Fibroblast of mammary gland (primary cell): ENCODE measurements around the gene MRPL37.

ENCODE experiments used
- DNase-seq: peaks from one replicate; pipeline ENCODE4 v3.0.0-alpha.2; 2010; ENCODE audit warnings: low read depth
- H3K4me3 ChIP-seq: 2 replicates; pipeline ENCODE4 v1.5.1; 2011; ENCODE audit warnings: low read depth, mild to moderate bottlenecking, low read length, moderate library complexity; ENCODE audit not compliant: control insufficient read depth
- TF ChIP-seq, protein P1 (sequence below): conservative IDR thresholded peaks from 2 replicates; pipeline ENCODE4 v1.5.1; 2011; ENCODE audit warnings: low read depth, low read length, inconsistent platforms; ENCODE audit not compliant: control insufficient read depth, insufficient read depth

MRPL37 gene

DNA sequence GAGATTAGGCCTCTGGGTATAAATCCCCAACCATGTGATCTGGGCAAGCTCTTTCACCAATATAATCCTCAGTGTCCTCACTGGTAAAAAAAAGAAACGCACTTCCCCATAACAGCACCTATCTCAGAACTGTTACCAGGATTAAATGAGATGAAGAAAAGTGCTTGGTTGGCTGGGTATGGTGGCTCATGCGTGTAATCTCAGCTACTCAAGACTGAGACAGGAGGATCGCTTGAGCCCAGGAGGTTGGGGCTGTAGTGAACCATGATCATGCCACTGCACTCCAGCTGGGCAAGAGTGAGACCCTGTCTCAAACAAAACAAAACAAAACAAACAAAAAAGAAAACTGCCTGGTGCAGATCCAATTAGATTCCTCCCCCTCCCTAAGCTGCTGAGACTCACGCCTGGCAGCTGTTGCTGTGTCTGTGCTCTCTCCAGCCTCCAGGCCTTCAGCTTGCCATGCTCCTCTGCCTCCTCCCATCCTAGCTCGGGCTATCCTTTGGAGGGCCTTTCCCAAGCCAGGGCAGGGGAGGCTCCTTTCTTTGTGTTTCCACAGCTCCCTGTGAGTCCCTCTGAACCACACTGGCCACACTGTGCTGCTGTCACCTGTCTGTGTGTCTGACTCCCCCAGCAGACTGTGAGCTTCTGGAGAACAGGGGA is 19.1 kb upstream of the MRPL37 start:
- H3K4me3 ChIP-seq, result no peak overlapping the region
- TF ChIP-seq, protein P1, sequence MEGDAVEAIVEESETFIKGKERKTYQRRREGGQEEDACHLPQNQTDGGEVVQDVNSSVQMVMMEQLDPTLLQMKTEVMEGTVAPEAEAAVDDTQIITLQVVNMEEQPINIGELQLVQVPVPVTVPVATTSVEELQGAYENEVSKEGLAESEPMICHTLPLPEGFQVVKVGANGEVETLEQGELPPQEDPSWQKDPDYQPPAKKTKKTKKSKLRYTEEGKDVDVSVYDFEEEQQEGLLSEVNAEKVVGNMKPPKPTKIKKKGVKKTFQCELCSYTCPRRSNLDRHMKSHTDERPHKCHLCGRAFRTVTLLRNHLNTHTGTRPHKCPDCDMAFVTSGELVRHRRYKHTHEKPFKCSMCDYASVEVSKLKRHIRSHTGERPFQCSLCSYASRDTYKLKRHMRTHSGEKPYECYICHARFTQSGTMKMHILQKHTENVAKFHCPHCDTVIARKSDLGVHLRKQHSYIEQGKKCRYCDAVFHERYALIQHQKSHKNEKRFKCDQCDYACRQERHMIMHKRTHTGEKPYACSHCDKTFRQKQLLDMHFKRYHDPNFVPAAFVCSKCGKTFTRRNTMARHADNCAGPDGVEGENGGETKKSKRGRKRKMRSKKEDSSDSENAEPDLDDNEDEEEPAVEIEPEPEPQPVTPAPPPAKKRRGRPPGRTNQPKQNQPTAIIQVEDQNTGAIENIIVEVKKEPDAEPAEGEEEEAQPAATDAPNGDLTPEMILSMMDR, result no peak
- DNase-seq, result no peak

DNA sequence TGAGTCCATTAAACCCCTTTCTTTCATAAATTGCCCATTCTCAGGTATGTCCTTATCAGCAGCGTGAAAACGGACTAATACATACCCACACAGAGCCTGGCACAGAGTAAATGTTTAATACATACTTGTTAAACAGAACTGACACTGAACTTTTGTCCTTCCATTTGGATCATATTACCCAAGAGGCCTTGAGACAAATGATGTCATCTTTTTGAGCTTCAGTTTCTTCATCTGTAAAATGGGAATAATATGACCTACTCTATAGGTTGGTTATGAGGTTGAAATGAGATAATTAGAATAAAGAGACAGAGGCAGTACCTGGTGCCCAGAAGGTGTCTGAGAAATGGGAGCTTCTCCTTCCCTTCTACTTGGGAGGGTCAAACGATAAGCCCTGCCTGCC is 13.9 kb upstream of the MRPL37 start:
- DNase-seq, result no peak
- H3K4me3 ChIP-seq, result no peak overlapping the region
- TF ChIP-seq, protein P1, result no peak

DNA sequence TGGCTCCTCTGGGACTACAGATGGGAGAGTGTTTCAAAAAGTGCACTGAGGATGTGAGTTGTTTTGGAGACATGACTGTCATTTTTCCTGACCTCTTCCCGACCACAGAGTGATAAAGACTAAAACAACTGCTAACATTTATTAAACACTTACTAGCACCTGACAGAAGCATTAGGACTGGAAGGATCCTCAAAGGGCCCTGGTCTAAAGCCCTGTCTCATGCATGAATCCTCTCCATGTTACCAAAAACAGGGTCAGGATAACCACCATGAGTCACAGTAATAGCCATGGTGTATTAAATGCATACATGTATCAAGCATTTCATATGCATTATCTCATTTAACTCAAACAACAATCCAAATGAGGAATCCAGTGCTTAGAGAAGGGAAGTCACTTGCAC is 11.7 kb upstream of the MRPL37 start:
- DNase-seq, result peak; percentile 5

DNA sequence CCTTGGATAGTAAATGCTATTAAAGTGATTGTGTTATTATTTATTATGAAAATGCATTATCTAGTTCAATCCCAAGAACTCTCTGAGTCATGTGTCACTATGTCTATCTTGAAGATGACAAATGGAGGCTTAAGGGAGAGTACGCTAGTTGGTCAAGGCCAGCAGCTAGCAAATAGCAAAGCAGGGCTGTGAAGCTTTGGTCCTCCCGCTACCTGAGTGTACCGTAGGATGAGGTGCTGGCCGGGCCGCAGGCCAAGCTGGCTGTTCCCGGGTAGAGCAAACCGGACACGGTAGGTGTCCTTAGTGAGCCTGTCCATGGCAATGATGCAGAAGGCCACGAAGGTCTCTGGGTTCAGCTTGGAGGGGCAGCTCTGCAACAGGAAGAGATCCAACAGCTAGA is 9.4 kb upstream of the MRPL37 start:
- no peak for DNase-seq
- TF ChIP-seq, protein P1, result no peak
- no peak overlapping the region for H3K4me3 ChIP-seq

More for the DNA sequence above, 11.7 kb upstream of the MRPL37 start:
- H3K4me3 ChIP-seq, result no peak overlapping the region
- TF ChIP-seq, protein P1, result no peak

DNA sequence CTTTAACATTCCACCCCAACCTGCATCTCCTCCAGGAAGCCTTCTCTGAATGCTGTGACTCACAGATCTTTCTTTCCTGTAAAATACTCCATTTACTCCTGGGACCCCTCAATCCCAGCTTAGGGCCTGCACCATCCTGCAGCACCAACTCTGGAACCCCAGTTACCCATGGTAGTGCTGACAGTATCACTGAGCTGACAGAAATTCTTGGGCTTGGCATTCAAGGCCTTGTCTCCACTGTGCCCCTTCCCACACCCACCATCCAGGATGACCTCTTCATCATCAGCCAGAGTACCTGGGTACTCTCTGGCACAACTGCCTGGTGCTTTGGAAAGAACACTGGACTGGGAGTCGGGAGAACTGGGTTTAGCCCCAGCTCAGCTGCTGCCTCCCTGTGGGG is 8.4 kb upstream of the MRPL37 start:
- no peak overlapping the region for H3K4me3 ChIP-seq
- TF ChIP-seq, protein P1, result no peak
- DNase-seq, result no peak

DNA sequence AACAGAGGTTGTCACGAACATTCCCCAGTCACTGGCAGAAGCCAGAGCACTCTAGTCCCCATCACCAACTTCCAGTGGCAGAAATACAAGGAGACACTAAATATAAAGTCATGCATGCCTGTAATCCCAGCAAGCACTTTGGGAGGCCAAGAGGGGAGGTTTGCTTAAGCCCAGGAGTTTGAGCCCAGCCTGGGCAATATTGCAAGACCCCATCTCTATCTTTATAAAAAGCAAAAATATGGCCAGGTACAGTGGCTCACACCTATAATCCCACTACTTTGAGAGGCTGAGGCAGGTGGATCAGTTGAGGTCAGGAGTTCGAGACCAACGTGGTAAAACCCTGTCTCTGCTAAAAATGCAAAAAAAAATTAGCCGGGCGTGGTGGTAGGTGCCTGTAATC is 6.5 kb upstream of the MRPL37 start:
- no peak overlapping the region for H3K4me3 ChIP-seq
- TF ChIP-seq, protein P1, result no peak
- no peak for DNase-seq

DNA sequence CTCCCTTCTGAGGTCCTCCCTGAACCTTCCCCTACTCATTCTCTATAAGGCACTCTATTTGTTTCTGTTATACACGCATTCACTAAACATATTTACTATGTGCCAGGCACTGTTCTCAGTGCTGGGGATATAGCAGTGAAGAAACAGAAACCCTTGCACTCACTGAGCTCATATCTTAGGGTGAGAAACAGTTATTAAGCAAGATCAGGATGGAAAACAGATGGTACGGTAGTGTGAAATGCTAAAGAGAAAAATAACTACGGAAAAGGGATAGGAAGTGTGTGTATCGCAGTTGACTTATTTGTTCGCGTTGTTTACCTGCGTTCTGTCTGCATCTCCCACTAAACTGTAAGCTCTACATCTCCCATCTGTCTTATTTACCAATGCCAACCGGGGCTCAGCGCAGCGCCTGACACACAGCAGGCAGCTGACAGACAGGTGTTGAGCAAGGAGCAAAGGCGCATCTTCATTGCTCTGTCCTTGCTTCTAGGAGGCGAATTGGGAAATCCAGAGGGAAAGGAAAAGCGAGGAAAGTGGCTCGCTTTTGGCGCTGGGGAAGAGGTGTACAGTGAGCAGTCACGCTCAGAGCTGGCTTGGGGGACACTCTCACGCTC is 709 bp upstream of the MRPL37 start:
- DNase-seq, result peak; percentile 13
- H3K4me3 ChIP-seq, result peak overlapping the region; percentile 89
- TF ChIP-seq, protein P1, result no peak
